Stimulated activated CD4-positive, alpha-beta T cell treated with anti-CD3 and anti-CD28 coated beads, Interleukin-15, amount 100 ng/mL, for 24 hours (primary cell): ENCODE measurements around the gene CENPQ.
A peak's percentile ranks its signal among the peaks of the same experiment; 100 is the strongest.
"Not testable (repeated sequence)": the region's sequence is repeated elsewhere in the genome, so short reads cannot be mapped to it uniquely, and the experiment has no call there.

Experiments used
- DNase-seq: peaks from one replicate; pipeline ENCODE4 v3.0.0-alpha.2; 2020

The CENPQ gene, protein sequence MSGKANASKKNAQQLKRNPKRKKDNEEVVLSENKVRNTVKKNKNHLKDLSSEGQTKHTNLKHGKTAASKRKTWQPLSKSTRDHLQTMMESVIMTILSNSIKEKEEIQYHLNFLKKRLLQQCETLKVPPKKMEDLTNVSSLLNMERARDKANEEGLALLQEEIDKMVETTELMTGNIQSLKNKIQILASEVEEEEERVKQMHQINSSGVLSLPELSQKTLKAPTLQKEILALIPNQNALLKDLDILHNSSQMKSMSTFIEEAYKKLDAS

DNA sequence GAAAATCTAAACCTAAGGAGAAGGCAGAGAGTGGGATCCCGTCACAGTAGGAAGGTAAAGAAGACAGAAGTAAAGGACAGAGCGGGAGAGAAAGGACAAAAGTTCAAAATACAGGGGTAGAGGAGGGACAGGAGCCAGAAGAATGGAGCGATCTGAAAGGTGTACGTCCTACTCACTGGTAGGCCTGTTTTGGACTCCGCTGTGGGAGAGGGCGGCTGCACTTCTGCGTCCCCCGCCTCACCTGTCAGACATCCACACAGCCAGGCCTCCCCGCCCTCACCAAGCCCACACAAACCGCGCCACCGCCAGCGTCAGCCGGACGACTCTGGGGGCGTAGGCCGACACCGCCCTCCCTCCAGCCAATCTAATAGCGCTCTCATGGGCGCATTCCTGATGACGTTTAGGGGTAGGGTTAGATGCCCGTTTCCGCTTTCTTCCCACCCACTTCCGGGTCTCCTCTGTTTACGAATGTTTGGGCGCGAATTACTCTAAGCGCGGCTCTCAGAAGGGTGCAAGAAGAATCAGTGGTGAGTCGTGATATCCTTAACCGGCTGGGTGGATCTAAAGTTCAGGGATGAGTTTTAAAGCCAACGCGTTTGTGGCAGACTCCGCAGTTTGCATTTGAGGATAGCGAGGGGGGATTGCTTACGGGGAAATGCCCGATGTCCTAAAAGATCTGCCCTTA is at the start of gene CENPQ, which contains the start of gene MMUT:
Gene CENPQ, plus strand, starts transcription at position 444 of the 685 bp plus-strand sequence. CDS start 6,807 bp downstream, outside the sequence.
Gene MMUT, minus strand, starts transcription at position 327 of the 685 bp plus-strand sequence. CDS start 3,787 bp downstream, outside the sequence.
- peak; percentile 93 for DNase-seq

DNA sequence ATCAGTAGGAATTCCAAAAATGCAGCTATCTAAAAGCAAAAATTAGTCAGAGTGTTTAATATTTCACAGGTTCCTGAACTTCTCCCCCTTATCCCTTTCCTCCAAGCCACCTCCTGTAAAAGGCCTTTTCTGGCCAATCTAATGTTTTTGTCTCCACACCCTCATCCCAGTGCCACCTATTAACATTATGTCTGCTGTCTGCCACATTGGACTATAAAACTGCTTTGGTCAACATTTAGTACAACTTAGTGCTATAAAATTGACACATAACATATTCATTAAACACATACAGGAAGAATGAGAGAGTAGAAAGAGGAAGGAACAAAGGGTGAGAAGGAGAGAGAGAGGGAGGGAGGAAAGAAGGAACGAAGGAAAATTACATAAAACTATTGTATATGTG is 47.8 kb upstream of the CENPQ start:
- no peak for DNase-seq

DNA sequence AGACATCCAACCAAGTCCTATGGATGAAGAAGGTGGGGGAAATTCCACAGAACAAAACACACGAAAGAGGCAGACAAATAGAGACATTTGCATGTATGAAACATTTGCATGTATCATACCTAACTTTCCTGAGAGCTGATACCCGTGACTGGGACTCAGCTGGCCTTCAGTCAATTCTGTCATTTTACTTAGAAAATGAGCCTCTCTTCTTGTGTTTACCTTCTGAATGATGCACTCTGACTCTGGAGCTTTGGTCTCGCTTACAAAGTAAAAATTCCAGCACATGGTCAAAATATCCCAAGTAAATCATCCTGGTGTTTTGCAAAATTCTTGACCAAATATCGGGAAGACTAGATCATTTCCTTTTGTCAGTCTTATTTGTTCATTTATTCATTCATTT is 47.0 kb upstream of the CENPQ start:
- DNase-seq: no peak

DNA sequence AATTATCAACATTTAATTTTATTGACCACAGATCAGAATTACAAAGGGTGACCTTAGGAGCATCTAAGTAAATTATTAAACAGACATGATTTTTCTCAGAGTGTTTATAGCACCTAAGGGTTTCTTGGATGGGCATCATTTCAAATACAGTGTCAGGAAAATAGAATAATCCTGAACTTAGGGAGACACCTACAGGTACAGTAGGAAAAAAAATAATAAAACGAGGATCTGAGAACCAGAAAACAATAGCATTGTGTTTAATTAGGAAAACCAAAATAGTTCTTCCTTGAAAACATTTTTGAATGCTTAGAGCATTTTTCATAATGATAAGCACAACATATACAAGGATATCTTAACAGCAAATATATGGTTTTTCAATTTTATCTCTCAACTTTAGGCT is 39.4 kb upstream of the CENPQ start:
- DNase-seq: no peak

DNA sequence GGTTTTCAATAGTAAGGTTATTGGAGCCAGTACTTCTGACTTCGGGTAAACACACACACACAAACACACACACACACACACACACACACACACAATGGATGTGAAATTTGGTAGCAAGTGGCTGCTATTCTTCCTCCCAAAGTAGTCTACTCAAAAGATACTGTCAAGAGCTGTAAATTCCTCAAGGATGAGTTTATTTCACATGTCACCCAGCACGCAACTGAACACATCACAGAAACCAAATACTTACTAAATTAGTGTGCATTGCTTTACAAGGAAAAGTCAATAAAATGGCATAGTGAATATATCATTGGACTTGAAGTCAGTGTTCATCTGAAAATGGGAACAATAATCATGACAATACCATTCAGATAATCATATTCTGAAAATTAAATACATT is 33.0 kb upstream of the CENPQ start:
- no peak for DNase-seq

DNA sequence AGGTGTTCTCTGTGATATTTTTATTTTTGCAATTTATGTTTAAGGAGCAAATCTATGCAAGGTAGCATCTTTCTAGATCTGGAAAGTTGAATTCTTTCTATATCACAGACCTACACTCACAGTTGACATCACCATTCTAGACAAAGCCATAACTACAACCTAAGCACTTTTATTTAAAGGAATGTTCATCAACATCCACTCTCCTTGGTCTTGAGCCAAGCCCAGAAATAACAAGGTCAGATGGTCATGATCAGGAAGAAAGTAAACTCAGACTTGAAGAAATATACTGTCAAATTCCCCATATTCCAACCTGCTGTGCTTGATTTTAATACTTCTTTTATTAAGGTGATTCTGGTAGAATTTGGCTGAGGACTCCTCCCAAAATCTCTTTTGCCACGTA is 32.3 kb upstream of the CENPQ start:
- DNase-seq: no peak

DNA sequence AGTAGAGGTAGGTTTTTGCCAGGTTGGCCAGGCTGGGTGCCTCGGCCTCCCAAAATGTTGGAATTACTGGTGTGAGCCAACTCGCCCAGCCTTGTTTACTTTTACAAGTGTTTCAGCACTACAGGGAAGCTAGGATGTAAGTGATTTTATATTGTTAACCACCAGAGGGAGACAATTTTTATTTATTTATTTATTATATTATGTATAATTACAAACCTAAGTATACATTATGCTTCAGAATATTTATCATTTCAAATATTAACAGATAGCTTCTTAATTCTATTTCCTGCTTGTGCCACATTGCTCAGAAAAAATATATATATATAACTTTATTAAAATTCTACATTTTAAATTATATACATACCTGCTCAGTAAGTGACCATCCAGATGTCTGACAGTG is 9.9 kb upstream of the CENPQ start:
- no peak for DNase-seq

DNA sequence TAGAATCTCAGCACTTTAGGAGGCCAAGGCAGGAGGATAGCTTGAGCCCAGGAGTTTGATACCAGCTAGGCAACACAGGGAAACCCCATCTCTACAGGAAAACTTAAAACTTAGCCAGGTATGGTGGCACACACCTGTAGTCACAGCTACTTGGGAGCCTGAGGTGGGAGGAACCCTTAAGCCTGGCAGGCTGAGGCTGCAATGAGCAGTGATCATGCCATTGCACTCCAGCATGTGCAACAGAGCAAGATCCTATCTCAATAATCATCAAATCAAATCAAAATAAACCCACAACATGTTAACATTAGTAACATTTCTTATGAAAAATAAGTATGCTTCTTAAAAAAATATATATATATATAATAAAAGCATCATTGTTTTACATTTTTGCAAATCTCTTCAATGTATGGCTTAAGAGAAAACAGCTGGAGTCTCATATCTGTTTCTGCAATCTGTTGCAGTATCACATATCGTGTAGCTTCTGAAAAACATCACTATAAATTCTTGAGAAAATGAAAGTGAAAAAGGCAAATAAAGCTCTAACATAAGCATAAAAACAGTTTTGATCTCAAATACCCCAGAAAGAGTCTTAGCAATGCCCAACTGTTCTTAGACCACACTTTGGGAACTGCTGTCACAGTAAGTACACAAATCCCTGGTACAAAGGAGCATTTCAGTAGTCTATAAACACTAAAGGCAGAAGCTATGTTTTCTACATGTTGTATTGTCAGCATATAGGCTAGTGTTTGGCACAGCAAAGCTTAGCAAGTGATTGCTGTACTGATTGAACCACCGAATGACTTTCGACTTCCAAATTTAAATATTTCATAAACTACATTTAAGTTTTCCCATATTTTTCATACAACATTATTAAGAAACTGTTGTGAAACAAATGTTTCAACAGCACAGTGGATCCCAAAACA is 8.1 kb upstream of the CENPQ start:
- DNase-seq: no peak

DNA sequence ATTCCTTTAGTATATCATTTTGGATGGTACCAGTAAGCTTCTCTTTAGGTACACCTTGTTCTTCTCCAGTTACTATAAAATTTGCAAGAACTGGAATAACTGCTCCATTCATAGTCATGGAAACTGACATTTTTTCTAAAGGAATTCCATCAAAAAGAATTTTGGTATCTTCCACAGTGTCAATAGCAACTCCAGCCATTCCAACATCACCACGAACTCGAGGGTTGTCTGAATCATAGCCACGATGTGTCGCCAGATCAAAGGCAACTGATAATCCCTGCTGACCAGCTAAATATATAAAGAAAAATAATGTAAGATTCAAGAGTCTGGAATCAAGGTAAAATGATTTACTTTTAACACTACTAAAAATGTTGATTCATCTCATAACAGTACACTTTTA is 5.4 kb upstream of the CENPQ start:
- DNase-seq: no peak

DNA sequence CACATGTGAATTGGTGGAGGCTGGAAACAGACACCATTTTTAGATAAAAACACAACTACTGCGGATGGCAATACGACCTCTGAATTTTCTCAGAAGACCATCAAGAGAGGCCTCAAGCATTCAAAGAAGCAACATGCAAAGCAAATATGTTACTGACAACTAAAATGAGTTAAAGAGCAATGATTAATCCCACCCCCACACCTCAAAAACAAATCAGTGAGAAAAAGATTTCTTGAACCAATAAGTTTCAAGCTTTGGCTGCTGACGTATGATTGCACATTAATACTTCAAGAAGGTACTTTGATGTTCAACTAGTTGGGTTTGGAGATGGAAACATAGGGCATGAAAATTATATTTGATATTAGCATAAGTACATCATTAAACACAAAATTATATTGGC is 1.1 kb upstream of the CENPQ start:
- DNase-seq: no peak

DNA sequence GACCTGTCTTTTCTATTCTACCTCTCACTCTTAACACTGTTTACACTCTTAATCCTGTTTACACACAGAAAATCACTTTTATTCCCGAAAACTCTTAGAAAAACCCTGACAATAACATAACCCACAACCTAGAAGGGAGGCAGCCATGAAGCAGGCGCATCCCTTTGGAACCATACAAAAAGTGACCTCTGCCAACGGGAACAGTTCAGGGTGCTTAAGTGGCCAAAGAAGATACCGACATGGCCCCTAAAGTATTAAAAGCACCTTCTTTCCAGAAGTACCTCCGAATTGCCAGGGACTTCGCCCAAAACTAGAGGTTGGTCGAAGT is 607 bp upstream of the CENPQ start:
- DNase-seq: no peak

DNA sequence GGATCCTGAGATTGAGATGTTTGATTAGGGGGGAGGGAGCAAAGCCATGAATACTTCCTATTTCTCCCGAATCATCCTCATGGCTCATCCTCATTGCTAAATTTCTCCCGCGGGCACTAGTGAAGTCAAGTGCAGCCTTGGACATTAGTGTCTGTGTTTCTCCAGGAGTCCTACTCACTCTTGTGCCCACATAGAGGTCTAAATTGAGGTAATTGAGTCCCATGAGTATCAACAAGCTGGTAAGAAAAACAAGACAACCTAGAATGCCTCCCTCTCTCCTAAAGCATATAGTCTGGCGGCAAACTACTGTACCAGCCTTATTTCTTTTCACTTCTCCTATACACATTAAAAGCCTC is 420 bp downstream of the CENPQ start:
- no peak for DNase-seq

DNA sequence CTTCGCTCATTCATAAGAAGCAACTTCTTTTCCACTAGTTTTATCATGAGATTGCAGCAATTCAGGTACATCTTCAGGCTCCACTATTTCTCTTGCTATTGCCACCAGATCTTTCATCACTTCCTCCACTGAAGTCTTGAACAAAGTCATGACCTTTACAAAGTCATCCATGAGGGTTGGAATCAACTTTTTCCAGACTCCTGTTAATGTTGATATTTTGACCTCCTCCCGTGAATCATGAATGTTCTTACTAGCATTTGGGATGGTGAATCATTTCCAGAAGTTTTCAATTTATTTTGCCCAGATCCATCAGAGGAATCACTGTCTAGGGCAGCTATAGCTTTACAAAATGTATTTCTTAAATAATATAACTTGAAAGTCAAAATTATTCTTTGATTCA is 1.5 kb downstream of the CENPQ start:
- no peak for DNase-seq

DNA sequence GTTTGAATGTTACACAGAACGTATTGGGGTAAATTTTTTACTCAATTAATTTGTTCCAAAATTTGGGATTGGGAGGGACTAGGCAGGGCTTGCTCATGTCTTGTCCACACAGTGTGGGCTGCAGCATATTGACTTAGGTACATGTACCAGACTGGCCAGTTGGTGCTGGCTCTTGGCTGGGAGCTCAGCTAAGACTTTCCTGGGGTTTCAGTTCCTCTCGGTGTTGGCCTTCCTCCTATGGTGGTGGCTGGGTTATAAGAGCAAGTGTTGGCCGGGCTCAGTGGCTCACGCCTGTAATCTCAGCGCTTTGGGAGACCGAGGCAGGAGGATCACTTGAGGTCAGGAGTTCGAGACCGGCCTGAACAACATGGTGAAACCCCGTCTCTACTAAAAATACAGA is 4.9 kb downstream of the CENPQ start:
- DNase-seq: no peak

DNA sequence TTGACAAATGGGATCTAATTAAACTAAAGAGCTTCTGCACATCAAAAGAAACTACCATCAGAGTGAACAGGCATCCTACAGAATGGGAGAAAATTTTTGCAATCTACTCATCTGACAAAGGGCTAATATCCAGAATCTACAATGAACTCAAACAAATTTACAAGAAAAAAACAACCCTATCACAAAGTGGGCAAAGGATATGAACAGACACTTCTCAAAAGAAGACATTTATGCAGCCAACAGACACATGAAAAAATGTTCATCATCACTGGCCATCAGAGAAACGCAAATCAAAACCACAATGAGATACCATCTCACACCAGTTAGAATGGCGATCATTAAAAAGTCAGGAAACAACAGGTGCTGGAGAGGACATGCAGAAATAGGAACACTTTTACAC is 13.4 kb downstream of the CENPQ start:
- not testable (repeated sequence) for DNase-seq

DNA sequence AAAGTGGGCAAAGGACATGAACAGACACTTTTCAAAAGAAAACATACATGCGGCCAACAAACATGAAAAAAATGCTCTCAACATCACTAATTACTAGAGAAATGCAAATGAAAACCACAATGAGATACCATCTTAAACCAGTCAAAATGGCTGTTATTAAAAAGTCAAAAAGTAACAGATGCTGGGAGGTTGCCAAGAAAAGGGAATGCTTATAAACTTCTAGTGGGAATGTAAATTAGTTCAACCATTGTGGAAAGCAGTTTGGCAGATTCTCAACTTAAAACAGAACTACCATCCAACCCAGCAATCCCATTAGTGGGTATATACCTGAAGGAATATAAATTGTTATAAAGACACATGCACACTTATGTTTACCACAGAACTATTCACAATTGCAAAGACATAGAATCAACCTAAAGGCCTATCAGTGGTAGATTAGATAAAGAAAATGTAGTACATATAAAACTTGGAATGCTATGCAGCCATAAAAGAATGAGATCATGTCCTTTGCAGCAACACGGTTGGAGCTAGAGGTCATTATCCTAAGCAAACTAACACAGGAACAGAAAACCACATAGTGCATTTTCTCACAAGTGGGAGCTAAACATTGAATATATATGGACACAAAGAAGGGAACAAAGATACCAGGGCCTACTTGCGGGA is 16.3 kb downstream of the CENPQ start:
- no peak for DNase-seq

DNA sequence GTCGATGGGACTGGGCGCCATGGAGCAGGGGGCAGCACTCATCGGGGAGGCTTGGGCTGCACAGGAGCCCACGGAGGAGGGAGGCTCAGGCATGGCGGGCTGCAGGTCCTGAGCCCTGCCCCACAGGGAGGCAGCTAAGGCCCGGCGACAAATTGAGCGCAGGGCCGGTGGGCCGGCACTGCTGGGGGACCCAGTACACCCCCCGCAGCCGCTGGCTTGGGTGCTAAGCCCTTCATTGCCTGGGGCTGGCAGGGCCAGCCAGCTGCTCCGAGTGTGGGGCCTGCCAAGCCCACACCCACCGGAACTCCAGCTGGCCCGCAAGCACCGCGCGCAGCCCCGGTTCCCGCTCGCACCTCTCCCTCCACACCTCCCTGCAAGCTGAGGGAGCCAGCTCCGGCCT is 18.7 kb downstream of the CENPQ start:
- not testable (repeated sequence) for DNase-seq

DNA sequence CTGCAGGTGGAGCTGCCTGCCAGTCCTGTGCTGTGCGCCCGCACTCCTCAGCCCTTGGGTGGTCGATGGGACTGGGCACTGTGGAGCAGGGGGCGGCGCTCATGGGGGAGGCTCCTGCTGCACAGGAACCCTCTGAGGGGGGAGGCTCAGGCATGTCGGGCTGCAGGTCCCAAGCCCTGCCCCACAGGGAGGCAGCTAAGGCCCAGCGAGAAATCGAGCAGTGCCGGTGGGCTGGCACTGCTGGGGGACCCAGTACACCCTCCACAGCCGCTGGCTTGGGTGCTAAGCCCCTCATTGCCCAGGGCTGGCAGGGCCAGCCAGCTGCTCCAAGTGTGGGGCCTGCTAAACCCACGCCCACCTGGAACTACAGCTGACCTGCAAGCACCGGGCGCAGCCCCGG is 20.2 kb downstream of the CENPQ start:
- DNase-seq: not testable (repeated sequence)

DNA sequence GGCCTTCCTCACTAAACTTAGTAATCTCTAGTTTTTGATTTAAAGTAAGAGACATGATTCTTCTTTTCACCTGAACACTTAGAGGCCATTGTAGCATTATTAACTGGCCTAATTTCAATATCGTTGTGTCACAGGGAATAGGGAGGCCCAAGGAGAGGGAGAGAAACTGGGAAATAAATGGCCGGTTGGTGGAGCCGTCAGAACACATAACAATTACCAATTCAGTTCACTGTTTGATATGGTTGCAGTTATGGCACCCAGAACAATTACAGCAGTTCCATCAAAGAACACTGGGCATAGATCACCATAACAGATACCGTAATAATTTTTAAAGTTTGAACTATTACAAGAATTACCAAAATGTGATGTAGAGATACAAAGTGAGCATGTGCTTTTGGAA is 27.5 kb downstream of the CENPQ start:
- DNase-seq: no peak

DNA sequence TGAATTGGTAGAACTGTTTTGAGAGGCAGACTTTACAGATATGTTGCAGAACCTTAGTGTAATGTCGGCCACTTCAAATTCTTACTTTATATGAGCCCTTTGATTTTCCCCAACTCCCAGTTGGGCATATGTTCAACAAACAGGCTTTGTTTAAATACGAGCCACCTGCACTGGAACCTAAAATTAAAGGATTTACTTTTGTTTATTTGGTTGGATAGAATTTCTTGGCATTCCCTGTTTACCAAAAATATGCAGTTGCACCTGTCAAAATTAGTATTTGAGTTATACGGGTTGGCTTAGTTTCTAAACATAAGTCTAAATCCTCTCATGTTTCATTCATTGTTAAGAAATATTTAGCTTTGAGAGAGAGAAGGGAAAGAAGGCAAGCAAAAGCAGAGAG is 34.1 kb downstream of the CENPQ start:
- DNase-seq: no peak

DNA sequence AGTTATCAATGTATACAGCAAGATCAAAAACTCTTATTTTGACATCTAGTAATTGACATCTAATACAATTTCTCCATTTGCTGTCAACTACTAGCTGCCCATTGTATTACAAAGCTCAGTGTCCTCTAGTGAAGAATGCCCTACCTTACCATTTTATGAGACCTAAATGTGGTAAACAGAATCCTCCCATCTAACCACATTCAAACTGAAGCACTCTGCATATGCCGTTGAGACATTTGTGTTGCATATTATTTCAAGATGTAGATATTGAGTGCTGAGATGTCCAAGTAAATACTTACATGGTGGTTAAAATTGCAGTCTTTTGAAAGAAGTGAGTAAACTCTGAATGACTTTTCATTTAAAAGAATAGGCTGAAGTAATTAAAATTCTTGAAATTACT is 36.0 kb downstream of the CENPQ start:
- DNase-seq: no peak

DNA sequence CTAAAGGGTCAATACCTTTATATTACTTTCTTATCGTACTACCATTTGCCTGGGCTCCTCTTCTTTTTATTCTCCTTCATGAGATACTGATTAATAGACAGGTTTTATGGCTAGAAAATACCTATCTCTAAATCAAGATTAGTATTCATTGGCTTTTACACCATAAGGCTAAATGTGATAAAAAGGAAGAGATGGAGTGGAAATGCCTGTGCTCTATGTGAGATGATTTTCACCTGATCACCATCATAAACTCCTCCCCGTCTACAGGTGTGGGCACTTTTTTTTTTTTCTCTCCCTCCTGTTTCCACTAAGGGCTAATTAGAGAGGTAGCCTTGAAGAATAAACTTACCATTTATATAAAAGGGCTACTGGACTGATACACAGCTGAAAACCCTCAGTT is 36.5 kb downstream of the CENPQ start, which contains the start of gene GLYATL3:
Gene GLYATL3, plus strand, starts transcription at position 301 of the 400 bp plus-strand sequence. CDS start 12,068 bp downstream, outside the sequence.
- no peak for DNase-seq

DNA sequence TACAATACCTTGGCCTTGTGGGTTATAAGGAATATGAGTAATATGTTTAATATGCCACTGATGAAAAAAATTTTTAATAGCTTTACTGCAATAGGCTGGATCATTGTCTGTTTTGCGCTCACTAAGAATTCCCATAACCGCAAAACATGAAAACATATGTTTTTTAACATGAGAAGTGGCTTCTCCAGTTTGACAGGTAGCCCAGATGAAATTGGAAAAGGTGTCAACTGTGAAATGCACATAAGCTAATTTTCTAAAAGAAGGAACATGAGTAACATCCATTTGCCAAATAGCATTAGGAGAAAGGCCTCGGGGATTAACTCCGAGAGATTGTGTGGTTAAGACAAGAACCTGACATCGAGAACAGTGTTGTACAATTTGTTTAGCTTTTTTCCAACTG is 41.5 kb downstream of the CENPQ start:
- no peak for DNase-seq
